HG03135 (cell line): ENCODE data around the gene TOPORS.
A peak's percentile ranks its signal among the peaks of the same experiment; 100 is the strongest.
"Not testable (repeated sequence)": the region's sequence is repeated elsewhere in the genome, so short reads cannot be mapped to it uniquely, and the experiment has no call there.

Experiments
- ATAC-seq: cut with Tn5 transposase; IDR thresholded peaks from one replicate; pipeline ENCODE4 v1.9.1; 2021; ENCODE audit warnings: mild to moderate bottlenecking, moderate library complexity; ENCODE audit not compliant: unreplicated experiment

The TOPORS gene

DNA sequence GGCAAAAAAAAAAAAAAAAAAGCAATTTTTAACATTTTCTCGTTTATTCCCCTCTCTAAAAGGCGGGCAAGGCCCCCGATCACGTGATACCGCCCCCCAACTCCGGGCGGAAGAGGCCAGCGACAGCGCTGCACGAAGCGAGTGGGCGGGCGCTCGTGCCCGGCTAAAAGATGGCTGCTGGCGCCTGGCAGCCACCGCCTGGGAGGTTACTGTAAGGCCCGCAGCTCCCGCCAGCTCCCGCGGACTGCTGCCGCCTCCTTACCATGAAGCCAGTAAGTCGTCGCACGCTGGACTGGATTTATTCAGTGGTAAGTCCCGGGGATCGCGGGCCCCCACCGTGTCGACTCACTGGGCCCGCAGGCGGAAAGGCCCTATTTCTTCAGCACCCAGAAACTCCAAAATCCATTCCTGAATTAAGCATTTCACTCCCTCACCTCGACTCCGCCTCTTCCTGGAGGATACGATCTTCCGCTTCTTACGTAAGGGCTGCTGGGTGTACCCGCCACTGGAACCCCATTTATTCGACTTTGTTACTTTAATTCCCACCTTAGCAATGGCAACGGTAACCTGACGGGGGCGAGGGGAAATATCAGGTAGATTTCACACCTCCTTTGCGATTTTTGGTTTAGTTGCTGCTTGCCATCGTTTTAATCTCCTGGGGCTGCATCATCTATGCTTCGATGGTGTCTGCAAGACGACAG is at the start of gene TOPORS, which contains the start of gene SMIM27:
Gene TOPORS, minus strand, starts transcription at position 415 of the 701 bp plus-strand sequence. Its CDS starts 150 bp downstream, at position 265.
Gene SMIM27, plus strand, starts transcription at position 156 of the 701 bp plus-strand sequence. Its CDS starts 108 bp downstream, at position 264.
- peak; percentile 72 for ATAC-seq

DNA sequence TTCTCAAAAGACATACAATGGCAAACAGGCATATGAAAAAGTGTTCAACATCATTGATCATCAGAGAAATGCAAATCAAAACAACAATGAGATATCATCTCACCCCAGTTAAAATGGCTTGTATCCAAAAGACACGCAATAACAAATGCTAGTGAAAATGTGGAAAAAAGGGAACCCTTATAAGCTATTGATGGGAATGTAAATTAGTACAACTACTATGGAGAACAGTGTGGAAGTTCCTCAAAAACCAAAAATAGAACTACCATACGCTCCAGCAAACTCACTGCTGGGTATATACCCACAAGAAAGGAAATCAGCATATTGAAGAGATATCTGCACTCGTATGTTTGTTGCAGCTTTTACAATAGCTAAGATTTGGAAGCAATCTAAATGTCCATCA is 46.6 kb upstream of the TOPORS start:
- ATAC-seq, result not testable (repeated sequence)

DNA sequence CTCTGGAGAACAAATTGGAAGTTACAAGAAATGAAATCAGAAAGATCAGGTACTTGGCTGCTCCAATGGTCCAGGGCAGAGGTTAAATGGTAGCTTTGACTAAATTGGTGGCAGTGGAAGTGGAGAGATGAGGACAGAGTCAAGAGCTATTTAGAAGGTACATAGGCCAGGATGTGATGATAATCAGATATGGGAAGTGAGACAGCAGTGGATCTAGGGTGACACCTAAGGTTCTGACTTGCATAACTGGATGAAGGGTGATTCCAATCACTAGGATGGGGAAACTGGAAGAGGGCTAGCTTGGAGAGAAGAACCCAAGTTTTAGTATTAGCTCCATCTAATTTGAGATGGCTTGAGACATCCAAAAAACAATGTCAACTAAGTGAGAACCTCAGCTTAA is 44.5 kb upstream of the TOPORS start:
- no peak for ATAC-seq

DNA sequence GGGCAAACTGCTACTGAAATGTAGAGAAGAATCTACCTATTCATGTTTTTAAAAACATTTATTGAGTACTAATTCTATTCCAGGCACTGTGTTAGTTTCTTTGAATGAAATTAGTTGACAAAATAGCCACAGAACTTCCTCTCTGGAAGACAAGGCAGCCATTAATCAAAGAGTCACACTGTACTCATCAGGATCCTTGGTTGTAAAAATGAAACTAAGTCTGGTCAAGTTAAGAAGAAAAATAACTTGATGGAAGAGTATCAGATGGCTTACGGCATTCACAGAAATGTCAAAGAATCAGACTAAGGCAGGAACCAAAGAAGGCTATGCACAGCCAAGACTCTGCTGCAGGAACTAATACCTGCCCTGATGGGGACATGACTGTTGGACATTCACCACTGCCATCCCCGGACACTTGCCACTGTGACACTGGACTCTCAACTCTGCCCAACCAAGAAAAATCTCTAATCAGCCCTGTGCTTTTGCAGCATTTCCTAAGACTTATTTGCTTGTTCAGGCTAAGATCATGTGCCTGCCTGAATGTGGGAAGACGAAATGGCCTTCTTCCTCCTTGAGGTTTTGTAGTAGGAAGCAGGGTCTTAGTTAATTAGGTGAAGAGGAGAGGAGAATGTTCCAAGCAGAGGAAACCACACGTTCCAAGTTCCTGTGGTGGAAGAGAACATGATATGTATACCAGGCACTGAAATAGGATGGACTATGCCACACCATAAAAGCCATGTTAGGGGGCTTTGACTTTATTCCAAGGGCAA is 43.9 kb upstream of the TOPORS start:
- no peak for ATAC-seq

DNA sequence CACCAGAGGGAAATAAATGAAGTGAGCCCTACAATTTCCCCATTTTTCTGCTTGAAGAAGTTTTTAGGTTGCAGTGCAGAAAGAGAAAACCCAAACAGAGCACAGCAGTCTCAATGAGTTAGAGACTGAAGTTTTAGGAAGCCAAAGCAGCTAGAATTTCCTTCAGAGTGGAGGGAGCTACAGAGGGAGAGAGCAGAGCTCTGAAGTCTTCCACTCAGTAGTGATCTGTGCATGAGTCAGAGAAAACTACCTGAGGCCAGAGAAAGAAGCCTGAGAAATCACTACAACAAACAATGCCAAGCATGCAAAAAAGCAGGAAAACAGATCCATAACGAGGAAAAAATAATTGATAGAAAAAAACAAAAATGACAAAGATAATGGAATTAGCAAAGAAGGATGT is 38.5 kb upstream of the TOPORS start:
- no peak for ATAC-seq

DNA sequence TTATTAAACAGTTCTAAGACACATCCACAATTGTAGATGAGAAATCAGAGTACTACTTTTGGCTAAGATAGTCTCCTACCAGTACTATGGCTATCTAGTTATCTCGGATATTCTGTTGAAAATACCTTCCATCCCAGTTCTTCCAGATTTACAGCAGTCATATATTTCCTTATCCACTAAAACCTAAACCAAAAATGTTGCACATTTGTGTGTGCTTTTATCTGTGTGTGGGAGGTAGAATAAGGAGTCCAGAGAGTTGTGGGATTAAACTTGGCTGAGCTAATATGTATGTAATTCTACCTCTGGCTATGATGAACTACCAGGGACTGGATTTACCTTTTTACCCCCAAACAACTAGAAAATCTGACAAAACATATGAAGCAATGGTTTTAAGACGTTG is 38.1 kb upstream of the TOPORS start:
- no peak for ATAC-seq

DNA sequence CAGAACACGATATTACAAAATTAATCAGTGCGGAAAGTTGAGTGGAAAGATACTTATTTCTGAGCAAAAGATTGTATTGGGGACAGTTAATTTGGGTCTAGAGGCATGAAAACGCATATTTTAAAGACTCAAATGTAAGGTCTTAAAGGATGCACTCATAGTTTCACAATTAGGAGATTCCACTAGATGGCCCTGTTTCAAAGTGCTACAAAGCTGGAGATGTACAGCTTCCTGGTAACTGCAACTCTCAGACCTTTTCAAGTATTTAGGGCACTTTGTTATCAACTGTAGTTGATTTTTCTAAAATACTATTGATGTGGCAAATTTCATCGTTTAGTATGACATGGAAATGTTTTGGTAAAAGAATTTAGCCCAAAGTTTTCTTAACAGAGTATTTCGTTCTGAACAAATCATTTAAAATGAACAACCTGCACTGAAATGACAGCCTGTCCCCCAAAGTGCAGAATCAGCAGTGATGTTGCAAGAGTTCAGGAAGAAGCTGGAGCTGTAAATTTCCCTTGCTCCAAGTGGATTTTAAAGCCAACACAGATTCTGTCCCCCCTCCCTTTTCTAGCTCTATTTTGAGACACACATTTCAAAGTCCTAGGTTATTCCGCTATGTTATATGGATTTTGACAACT is 36.8 kb upstream of the TOPORS start:
- ATAC-seq, result peak; percentile 61

DNA sequence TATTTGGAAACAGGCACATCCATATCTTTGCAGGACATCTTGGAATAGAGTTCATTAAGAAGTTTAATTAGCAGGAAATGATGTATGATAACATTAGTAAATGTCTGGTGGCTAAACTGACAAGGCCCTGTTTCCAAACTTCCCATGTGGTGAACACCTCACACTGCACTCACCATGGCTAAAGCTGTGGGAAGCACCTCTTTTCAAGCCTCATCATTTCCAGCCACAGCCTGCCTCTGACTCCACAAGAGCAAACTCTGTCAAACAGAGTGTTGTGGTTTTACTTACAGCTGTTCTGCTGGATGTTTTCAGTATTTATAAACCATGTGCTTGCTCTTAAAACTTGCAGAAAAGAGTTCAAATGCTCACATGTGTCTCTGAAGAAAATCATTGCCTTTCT is 35.5 kb upstream of the TOPORS start:
- ATAC-seq, result no peak

DNA sequence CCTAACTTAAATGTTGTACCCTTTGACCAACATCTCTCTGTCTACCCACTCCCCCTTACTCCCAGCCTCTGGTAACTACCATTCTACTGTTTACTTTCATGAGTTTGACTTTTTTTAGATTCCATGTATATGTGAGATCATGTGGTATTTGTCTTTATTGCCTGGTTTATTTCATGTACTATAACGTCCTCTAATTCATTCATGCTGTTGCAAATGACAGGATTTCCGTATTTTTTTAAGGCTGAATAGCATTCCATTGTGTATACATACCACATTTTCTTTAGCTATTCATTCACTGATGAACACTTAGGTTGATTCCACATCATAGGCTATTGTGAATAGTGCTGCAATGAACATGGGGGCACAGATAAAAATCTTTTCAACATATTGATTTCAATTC is 32.4 kb upstream of the TOPORS start:
- ATAC-seq, result no peak

DNA sequence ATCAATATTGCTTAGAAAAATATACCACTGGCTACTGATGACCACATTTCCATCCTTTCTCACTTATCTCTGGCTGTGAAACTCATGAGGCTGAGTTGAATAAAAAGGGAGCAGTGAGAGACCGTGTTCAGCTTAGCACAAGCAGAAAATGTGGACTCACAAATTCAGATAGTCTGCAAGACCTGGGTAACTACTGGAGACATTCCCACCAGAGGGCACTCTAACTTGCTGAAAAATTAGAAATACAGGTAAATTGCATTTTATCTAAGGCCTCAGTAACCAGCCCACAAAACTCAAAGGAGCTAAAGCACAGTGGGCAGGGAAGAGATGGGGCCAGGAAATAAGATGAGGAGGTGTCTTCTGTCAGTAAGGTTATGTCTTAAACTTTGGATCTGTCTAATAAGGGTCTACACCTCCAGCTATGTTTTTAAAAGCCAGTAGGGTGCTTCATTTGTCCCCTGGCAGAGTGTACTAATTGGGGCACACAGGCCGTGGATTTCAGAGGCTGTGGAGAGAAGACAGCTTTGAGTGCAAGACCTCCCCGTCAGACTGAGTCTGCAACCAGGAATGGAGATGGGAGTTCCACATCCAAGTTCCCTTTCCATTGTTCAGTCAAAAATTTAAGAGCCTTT is 29.2 kb upstream of the TOPORS start:
- no peak for ATAC-seq

DNA sequence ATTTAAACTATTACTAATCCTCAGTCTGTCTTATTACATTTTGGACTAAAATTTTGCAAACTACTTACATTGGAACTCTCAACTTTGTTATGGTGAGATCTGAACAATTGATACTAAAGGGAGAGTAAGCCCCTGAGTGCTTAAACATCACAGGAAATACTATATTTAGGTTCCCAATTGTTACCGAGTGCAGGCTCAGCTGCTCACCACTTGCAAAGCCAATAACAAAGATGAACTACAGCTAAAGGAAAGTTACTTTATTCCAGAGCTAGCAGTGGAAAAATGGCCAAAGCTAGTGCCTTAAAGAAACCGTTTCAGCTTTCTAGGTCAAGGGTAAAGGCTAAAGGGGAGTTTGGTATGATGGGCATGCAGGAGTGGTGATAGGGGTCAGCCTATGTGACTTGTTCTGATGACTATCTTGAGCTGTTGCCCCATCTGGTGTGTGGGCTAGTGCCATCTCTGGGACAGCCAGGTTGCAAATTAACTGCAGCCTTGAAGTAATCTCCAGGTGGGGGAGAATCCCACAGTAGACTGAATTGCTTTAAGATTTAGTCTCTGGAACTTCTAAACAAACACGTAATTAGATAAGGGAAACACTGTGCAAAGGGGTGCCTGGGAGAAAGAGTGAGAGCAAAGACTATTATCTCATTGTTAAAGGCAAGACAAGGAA is 28.4 kb upstream of the TOPORS start:
- ATAC-seq, result no peak

DNA sequence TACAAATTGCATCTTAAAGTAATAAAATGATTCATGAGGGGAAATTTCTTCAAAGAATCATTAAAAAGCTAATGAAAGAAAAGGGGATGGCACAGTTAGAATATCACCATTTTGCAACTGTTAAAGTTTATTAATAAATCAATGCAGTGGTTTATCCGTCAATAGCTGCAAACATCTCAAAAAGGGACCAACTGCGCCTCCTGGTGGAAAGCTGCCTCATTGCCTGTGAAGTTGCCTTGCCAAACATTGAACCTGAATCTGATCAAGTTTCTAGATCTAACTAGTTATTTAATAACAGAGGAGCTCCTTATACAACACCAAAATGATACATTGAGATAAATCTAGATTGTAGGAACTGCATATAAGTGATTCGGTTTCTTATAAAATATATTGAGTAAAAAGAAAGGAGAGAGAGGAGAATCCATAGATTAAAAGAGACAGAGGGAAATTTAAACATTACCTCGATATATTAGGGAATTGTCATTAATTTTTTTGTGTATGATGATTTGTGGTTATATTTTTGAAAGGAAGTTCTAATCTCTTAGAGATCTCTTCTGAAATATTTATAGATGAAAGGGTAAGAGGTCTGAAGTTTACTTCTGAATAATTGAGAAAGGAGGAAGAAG is 27.4 kb upstream of the TOPORS start:
- ATAC-seq, result no peak

DNA sequence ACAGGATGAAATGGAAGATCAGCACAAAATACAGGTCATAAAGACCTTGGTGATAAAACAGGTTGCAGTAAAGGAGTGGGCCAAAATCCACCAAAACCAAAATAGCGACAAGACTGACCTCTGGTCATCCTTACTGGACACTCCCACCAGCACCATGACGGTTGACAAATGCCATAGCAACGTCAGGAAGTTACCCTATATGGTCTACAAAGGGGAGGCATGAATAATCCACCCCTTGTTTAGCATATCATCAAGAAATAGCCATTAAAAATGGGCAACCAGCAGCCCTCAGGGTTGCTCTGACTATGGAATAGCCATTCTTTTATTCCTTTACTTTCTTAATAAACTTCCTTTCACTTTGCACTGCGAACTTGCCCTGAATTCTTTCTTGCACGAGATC is 26.6 kb upstream of the TOPORS start:
- ATAC-seq, result no peak

DNA sequence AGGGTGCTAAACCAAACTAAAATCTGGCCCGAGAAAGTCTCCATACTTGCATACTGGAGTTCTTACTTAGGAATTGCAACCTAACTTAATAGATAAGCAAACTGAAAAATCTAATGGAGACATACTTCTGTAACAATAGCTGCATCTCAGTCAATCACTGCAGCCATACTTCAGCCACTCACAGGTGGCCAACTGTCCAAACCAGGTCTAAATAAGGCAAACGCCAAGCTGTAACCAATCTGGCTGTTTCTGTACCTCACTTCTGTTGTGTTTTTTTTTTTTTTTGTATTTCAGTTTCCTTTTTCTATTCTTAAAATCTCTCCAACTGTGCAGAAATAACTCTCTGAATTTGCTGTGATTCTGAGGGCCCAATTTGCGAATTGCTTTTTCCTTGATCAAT is 24.9 kb upstream of the TOPORS start:
- no peak for ATAC-seq

DNA sequence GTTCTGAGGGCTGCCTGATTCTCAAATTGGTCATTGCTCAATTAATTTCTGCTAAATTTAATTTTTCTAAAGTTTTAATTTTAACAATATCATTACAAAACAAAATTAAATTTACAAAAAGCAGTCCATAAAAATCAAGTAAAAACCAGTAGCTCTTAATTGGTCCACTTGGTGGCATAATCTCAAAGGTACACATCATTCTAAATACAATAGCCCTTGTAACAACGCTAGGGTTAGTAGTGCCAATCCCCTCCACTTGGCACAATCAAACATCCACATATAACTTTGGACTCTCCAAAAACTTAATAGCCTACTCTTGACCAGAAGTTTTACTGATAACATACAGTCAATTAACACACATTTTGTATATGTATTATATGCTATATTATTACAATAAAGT is 22.5 kb upstream of the TOPORS start:
- ATAC-seq, result no peak

DNA sequence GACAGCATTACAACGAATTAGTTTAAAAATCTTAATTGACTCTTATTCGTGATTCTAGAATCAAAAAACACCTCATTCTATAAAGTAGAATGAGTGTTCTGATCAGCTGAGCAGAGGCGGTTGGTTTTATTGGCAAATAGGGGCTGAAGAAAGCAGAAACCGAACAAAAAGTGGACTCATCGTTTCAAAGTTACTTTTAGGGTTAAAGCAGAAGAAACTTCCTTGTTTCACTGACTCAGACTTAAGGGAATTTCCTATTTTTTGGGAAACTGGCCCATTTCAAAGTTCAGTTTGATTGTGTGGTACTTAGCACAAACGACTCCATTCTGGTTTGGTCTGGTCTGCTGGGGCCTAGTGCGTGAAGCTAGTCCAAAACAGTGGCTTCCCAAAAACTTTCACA is 21.4 kb upstream of the TOPORS start:
- no peak for ATAC-seq

DNA sequence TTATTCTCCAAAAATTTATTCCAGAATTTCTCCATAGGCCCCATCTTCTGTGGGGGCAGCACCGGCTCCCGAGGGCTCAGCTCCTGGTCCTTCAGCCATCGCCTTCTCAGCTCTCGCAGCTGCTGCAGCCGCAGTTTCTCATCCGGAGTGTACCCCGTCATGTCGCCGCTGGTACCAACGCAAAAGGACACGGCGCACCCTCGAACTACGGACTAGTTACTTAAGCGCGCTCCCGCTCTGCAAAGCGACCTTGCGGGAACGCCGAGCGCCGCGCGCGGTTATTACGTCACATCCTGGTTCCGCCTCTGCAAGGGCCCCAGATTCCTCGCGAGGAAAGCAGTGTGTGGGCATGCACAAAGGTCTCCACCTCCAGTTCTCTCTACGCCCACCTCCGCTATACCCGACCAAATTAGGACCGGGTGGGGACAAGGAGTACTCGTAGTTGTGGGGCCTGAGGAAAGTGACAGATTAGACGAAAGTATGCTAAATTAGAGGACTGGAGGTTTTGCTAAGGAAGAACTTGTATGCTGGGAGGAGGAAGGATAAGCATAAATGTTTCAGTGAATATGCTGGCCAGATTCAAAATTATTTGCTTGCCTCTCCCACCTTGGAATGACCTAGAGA is 20.6 kb upstream of the TOPORS start, which contains the start of gene NDUFB6:
Gene NDUFB6, minus strand, starts transcription at position 260 of the 624 bp plus-strand sequence. Its CDS starts 99 bp downstream, at position 161.
- ATAC-seq, result peak; percentile 85

DNA sequence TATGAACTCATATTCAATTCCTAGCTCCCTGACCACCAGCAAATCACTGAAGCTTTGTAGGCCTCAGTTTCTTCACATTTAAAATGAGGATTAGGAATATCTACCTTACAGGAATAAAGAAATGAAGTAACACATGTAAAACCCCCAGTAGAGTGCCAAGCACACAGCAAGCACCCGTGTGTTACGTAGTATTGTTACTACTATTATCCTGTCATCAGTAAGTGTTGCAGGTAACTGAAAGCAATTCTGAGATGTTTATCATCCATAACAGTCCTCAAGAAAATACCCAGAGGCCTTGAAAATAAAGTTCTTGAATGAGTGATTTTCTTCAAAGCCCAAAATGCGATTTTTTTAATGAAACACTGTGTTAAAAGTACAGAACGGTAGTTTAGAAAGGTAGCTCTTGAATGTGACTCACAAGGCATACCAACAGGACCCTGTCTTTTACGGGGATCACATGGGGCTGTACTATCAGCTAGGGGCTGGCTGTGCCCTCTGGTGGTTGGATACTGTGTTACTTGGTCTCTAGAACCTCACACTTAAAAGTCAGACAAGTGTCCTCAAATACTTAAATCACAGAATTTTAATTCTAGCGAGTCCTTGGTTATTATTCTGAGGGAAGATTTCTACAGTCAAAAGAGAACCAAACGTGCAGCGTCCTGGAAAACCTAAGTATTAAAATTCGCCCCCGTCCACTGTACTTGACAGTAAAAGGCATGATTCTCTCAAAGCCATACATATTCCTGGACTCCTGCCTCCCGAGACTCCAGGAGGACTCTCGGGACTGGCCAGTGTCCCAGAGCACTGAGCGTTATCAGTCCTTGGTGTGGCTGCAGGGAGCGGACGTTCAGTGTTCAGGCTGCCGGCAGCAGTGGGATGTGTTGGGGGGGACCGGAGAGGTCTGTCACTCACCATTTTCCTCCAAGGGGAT is 19.8 kb upstream of the TOPORS start:
- peak; percentile 90 for ATAC-seq

DNA sequence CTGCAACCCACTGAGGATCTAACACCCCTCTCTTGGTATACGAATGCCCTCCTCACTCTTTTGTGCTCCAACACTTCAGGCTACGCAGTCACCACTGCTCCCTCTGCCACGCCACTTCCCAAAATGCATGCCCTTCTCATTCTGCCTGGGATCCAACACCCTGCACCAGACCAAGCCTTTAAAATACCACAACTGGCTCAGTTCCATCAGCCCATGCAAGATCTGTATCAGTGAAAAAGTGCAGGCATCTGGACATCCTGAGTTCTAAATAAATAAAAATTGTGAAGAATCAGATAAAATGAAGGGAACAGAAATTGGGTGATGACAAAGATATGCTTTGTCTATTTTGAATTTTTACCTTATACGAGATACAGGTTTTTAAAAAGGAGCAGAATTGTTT is 17.9 kb upstream of the TOPORS start:
- ATAC-seq, result no peak
